GM12892 (cell line): ENCODE measurements around the gene ANKRD44.

Experiments used
- POLR2A ChIP-seq: IDR thresholded peaks from 2 replicates; pipeline ENCODE4 v1.6.1; 2011; ENCODE audit warnings: low read depth, low read length, control low read depth
- TAF1 ChIP-seq: IDR thresholded peaks from 2 replicates; pipeline ENCODE4 v1.6.1; 2011; ENCODE audit warnings: low read depth, mild to moderate bottlenecking, control low read depth, low read length, borderline replicate concordance

- TF ChIP-seq POLR2A (no peak), TAF1 (no peak)
Observed at GRCh38 chr2:197159661-197160211, 150.8 kb downstream of the ANKRD44 start.
